Prostate gland (tissue), 2 donors: ENCODE data around the gene ZC3H18.

ENCODE experiments used
- CTCF ChIP-seq, 4 experiments: fragments of 200-600 bp in 2 of 4; fragments of 450-650 bp in 2 of 4; sonication (generic) in 2 of 4; IDR thresholded peaks; 1 replicate in 3 of 4; 2 replicates in 1 of 4; pipeline ENCODE4 v1.5.1; 2016 to 2019; ENCODE audit warnings: antibody characterized with exemption in 4 of 4, mild to moderate bottlenecking in 2 of 4, moderate library complexity in 2 of 4
- POLR2A ChIP-seq: fragments of 450-650 bp; IDR thresholded peaks from one replicate; pipeline ENCODE4 v1.6.1; 2016; ENCODE audit warnings: antibody characterized with exemption, mild to moderate bottlenecking
- POLR2AphosphoS5 ChIP-seq: sonication (generic); formaldehyde crosslinking; IDR thresholded peaks from one replicate; pipeline ENCODE4 v1.6.1; 2017; ENCODE audit warnings: antibody characterized with exemption

GRCh38 chr16:88613293-88613692, 43.1 kb downstream of the ZC3H18 start:
- TF ChIP-seq CTCF (IDR thresholded peaks at IDR 0.05) (no peak), POLR2A (no peak), POLR2AphosphoS5 (no peak)
